Choroid plexus epithelial cell (primary cell): ENCODE results near the gene VWDE.
A peak's percentile ranks its signal among the peaks of the same experiment; 100 is the strongest.
"Not testable (repeated sequence)": the region's sequence is repeated elsewhere in the genome, so short reads cannot be mapped to it uniquely, and the experiment has no call there.

Source experiments
- DNase-seq: peaks from one replicate; pipeline ENCODE4 v3.0.0-alpha.2; 2010; ENCODE audit warnings: low read depth
- H3K4me3 ChIP-seq: 2 replicates; pipeline ENCODE4 v1.5.1; 2011; ENCODE audit warnings: low read depth, mild to moderate bottlenecking, control low read depth, low read length, moderate library complexity
- CTCF ChIP-seq: conservative IDR thresholded peaks from 2 replicates; pipeline ENCODE4 v1.5.1; 2011; ENCODE audit warnings: low read depth, mild to moderate bottlenecking, control low read depth, inconsistent platforms, low read length, moderate library complexity

The VWDE gene

GRCh38 chr7:12403287-12404181 lies at the start of gene VWDE:
Gene VWDE (minus strand): TSS chr7:12403865. CDS start chr7:12403716, 149 bp downstream.
- H3K4me3 ChIP-seq: peak within 1 kb of the TSS; percentile 57
- DNase-seq: peak; percentile 32
- TF ChIP-seq CTCF: no peak

- H3K4me3 ChIP-seq, DNase-seq: not testable (repeated sequence)
These were observed 49.5 kb upstream of the VWDE start for GRCh38 chr7:12453136-12453535.

GRCh38 chr7:12450615-12451014 lies 47.0 kb upstream of the VWDE start:
- TF ChIP-seq CTCF: no peak
- DNase-seq: no peak
- no peak overlapping the region for H3K4me3 ChIP-seq

GRCh38 chr7:12444785-12445184 lies 41.1 kb upstream of the VWDE start:
- no peak for TF ChIP-seq CTCF
- DNase-seq: no peak
- H3K4me3 ChIP-seq: no peak overlapping the region

- no peak for TF ChIP-seq CTCF
- no peak for DNase-seq
- H3K4me3 ChIP-seq: no peak overlapping the region
These were observed 36.6 kb upstream of the VWDE start for GRCh38 chr7:12440229-12440628.

GRCh38 chr7:12436896-12437535 lies 33.4 kb upstream of the VWDE start:
- DNase-seq: peak; percentile 40
- TF ChIP-seq CTCF: peak; percentile 44
- no peak overlapping the region for H3K4me3 ChIP-seq

GRCh38 chr7:12436126-12436525 lies 32.5 kb upstream of the VWDE start:
- DNase-seq: no peak
- no peak for TF ChIP-seq CTCF

More at GRCh38 chr7:12436126-12436525, 32.5 kb upstream of the VWDE start:
- no peak overlapping the region for H3K4me3 ChIP-seq
